H1 (cell line): ENCODE results near the gene AP2B1. TPM values are rescaled to one million over a fixed set of nuclear protein-coding genes. Genes with fewer than 3 reads are reported as not detected.

Experiments used
- CTCF ChIA-PET: fragments of 300-600 bp; sonication (Branson Sonifier 250); formaldehyde crosslinking; loops from one replicate; lab custom pipeline; 2021; ENCODE audit not compliant: partially characterized antibody; lab: Charles Lee
- POLR2A ChIA-PET: fragments of 300-600 bp; sonication (Branson Sonifier 250); formaldehyde crosslinking; loops from one replicate; lab custom pipeline; 2021; ENCODE audit warnings: inconsistent platforms; ENCODE audit not compliant: partially characterized antibody; lab: Charles Lee
- DNase-seq, 2 experiments: peaks; one replicate each; pipeline versions ENCODE4 v3.0.0 to v3.0.0-alpha.2; 2010 to 2022; ENCODE audit warnings: low spot score in 2 of 2, low read depth in 1 of 2, mixed read lengths in 1 of 2
- FAIRE-seq: peaks from 2 replicates; lab custom pipeline; 2011; peaks lifted over from hg19 to GRCh38; lab: Jason Lieb, UNC
- H2AFZ ChIP-seq: 2 replicates; pipeline ENCODE4 v1.8.1; 2012; ENCODE audit warnings: low read length, inconsistent platforms
- H2AK5ac ChIP-seq: 2 replicates; pipeline ENCODE4 v1.6.1; 2013; ENCODE audit warnings: low read depth, low read length
- H2BK120ac ChIP-seq: replicated peaks from 2 replicates; pipeline ENCODE3; 2013; ENCODE audit warnings: low read depth, low read length, inconsistent platforms
- H2BK12ac ChIP-seq: 2 replicates; pipeline ENCODE4 v1.6.1; 2013; ENCODE audit warnings: low read depth, low read length
- H2BK15ac ChIP-seq: 2 replicates; pipeline ENCODE4 v1.6.1; 2013; ENCODE audit warnings: low read length
- H2BK20ac ChIP-seq: 2 replicates; pipeline ENCODE4 v1.6.1; 2013; ENCODE audit warnings: low read length
- H2BK5ac ChIP-seq: 2 replicates; pipeline ENCODE4 v1.6.1; 2013; ENCODE audit warnings: low read depth, low read length
- H3K14ac ChIP-seq: 2 replicates; pipeline ENCODE4 v1.6.1; 2013; ENCODE audit warnings: inconsistent platforms; ENCODE audit not compliant: insufficient read length
- H3K18ac ChIP-seq: 2 replicates; pipeline ENCODE4 v1.6.1; 2013; ENCODE audit warnings: low read length; ENCODE audit errors: extremely low read depth
- H3K23ac ChIP-seq: 2 replicates; pipeline ENCODE4 v1.6.1; 2013; ENCODE audit warnings: inconsistent platforms; ENCODE audit not compliant: insufficient read length
- H3K23me2 ChIP-seq: 2 replicates; pipeline ENCODE4 v1.6.1; 2013; ENCODE audit warnings: low read depth, low read length
- H3K27ac ChIP-seq: 2 replicates; pipeline ENCODE4 v1.6.1; 2011; ENCODE audit warnings: low read depth, low read length, inconsistent platforms
- H3K27me3 ChIP-seq, 4 experiments: replicated peaks in 1 of 4; 1 replicate in 1 of 4; 2 replicates in 3 of 4; pipeline versions ENCODE4 v1.6.1 to v1.8.1; 2011 to 2013; ENCODE audit warnings: low read length in 3 of 4, mild to moderate bottlenecking in 3 of 4, inconsistent platforms in 2 of 4, mixed read lengths in 2 of 4, moderate library complexity in 1 of 4; ENCODE audit not compliant: control insufficient read depth in 3 of 4, insufficient read depth in 3 of 4; ENCODE audit errors: extremely low read depth in 1 of 4
- H3K36me3 ChIP-seq, 4 experiments: 2 replicates each; pipeline versions ENCODE4 v1.6.1 to v1.8.1; 2011 to 2013; ENCODE audit warnings: mild to moderate bottlenecking in 4 of 4, low read length in 3 of 4, moderate library complexity in 2 of 4, control low read depth in 1 of 4, inconsistent platforms in 1 of 4; ENCODE audit not compliant: insufficient read depth in 4 of 4, control insufficient read depth in 2 of 4
- H3K4ac ChIP-seq: replicated peaks from 2 replicates; pipeline ENCODE3; 2013; ENCODE audit warnings: low read length, low read depth, mixed read lengths, inconsistent platforms; ENCODE audit not compliant: insufficient read length
- H3K4me1 ChIP-seq, 4 experiments: replicated peaks in 1 of 4; 1 replicate in 1 of 4; 2 replicates in 3 of 4; pipeline versions ENCODE4 v1.6.1 to v1.8.1; 2011 to 2013; ENCODE audit warnings: low read length in 3 of 4, inconsistent platforms in 2 of 4, mixed read lengths in 1 of 4; ENCODE audit not compliant: insufficient read depth in 4 of 4, control insufficient read depth in 3 of 4
- H3K4me2 ChIP-seq, 2 experiments: 2 replicates each; pipeline versions ENCODE4 v1.6.1 to v1.8.1; 2011 to 2013; ENCODE audit warnings: low read depth in 2 of 2, low read length in 2 of 2, control low read depth in 1 of 2, inconsistent platforms in 1 of 2, mild to moderate bottlenecking in 1 of 2; ENCODE audit not compliant: insufficient read depth in 1 of 2
- H3K4me3 ChIP-seq, 4 experiments: fragments of 200-600, 300-600 bp in 1 of 4; sonication (generic), shearing (Covaris generic), sonication (Bioruptor Twin) in 1 of 4; 2 replicates each; pipeline versions ENCODE4 v1.5.1 to v1.8.1; 2011 to 2016; ENCODE audit warnings: low read length in 4 of 4, low read depth in 3 of 4, control low read depth in 2 of 4, inconsistent platforms in 2 of 4, mild to moderate bottlenecking in 2 of 4, mixed read lengths in 1 of 4, moderate library complexity in 1 of 4; ENCODE audit not compliant: insufficient read depth in 2 of 4; ENCODE audit errors: extremely low read depth in 1 of 4
- H3K56ac ChIP-seq: replicated peaks from 2 replicates; pipeline ENCODE3; 2013; ENCODE audit warnings: low read depth, mild to moderate bottlenecking, mixed read lengths, low read length, inconsistent platforms; ENCODE audit not compliant: insufficient read length
- H3K79me1 ChIP-seq: 2 replicates; pipeline ENCODE4 v1.6.1; 2013; ENCODE audit warnings: low read depth, low read length, control low read depth
- H3K79me2 ChIP-seq, 2 experiments: 2 replicates each; pipeline versions ENCODE4 v1.6.1 to v1.8.1; 2012 to 2013; ENCODE audit warnings: low read length in 2 of 2, mild to moderate bottlenecking in 2 of 2, inconsistent platforms in 1 of 2; ENCODE audit not compliant: insufficient read depth in 2 of 2, control insufficient read depth in 1 of 2
- H3K9ac ChIP-seq, 4 experiments: replicated peaks in 1 of 4; 1 replicate in 1 of 4; 2 replicates in 3 of 4; pipeline versions ENCODE4 v1.6.1 to v1.8.1; 2011 to 2013; ENCODE audit warnings: low read depth in 3 of 4, low read length in 3 of 4, control low read depth in 2 of 4, mild to moderate bottlenecking in 2 of 4, moderate library complexity in 2 of 4, inconsistent platforms in 1 of 4; ENCODE audit errors: extremely low read depth in 1 of 4
- H3K9me3 ChIP-seq, 2 experiments: 2 replicates each; pipeline versions ENCODE4 v1.6.1 to v1.8.1; 2012 to 2013; ENCODE audit warnings: mild to moderate bottlenecking in 2 of 2, moderate library complexity in 2 of 2, control low read depth in 1 of 2, inconsistent platforms in 1 of 2, low read depth in 1 of 2, low read length in 1 of 2, mixed read lengths in 1 of 2; ENCODE audit not compliant: insufficient read depth in 2 of 2
- H4K20me1 ChIP-seq, 2 experiments: replicated peaks in 1 of 2; 2 replicates each; pipeline versions ENCODE3 to v1.8.1; 2011 to 2013; ENCODE audit warnings: inconsistent platforms in 2 of 2, low read length in 2 of 2, mild to moderate bottlenecking in 1 of 2; ENCODE audit not compliant: insufficient read depth in 2 of 2, control insufficient read depth in 1 of 2
- H4K5ac ChIP-seq: 2 replicates; pipeline ENCODE4 v1.6.1; 2013; ENCODE audit warnings: low read length, low read depth, mixed read lengths, inconsistent platforms; ENCODE audit not compliant: insufficient read length
- H4K8ac ChIP-seq: 2 replicates; pipeline ENCODE4 v1.8.0; 2013; ENCODE audit warnings: mild to moderate bottlenecking, moderate library complexity, low read length, inconsistent platforms; ENCODE audit not compliant: insufficient read depth; ENCODE audit errors: extremely low read depth
- H4K91ac ChIP-seq: replicated peaks from 2 replicates; pipeline ENCODE3; 2013; ENCODE audit warnings: low read length, mixed read lengths, inconsistent platforms; ENCODE audit not compliant: insufficient read length
- BRCA1 ChIP-seq: IDR thresholded peaks from 2 replicates; pipeline ENCODE4 v1.6.1; 2012; ENCODE audit warnings: low read depth, low read length, improper control_type of control experiment
- EP300 ChIP-seq, 2 experiments: IDR thresholded peaks; 1 replicate in 1 of 2; 2 replicates in 1 of 2; pipeline ENCODE4 v1.6.1; 2011 to 2012; ENCODE audit warnings: low read depth in 2 of 2, low read length in 2 of 2, mild to moderate bottlenecking in 2 of 2, borderline replicate concordance in 1 of 2, inconsistent platforms in 1 of 2, moderate library complexity in 1 of 2
- GTF2F1 ChIP-seq: IDR thresholded peaks from 2 replicates; pipeline ENCODE4 v1.6.1; 2012; ENCODE audit warnings: low read depth, low read length, improper control_type of control experiment, borderline replicate concordance
- SIN3A ChIP-seq, 2 experiments: IDR thresholded peaks in 1 of 2; conservative IDR thresholded peaks in 1 of 2; 2 replicates each; pipeline ENCODE4 v1.6.1; 2011 to 2012; ENCODE audit warnings: low read length in 2 of 2, improper control_type of control experiment in 1 of 2, low read depth in 1 of 2, mild to moderate bottlenecking in 1 of 2
- TEAD4 ChIP-seq: IDR thresholded peaks from 2 replicates; pipeline ENCODE4 v1.6.1; 2012; ENCODE audit warnings: low read depth, low read length, inconsistent platforms, mixed read lengths
- WGBS, 2 experiments: shearing (Covaris generic) in 1 of 2; methylation state at CpG; one replicate each; pipeline versions ENCODE4 v1.1.6 to v1.1.7; 2013 to 2015; ENCODE audit warnings: low lambda C conversion rate in 2 of 2, mixed read lengths in 2 of 2, inconsistent platforms in 1 of 2, low coverage in 1 of 2, missing lambda C conversion rate in 1 of 2; ENCODE audit not compliant: insufficient replicate concordance in 2 of 2, insufficient coverage in 1 of 2, insufficient read length in 1 of 2; ENCODE audit errors: extremely low coverage in 1 of 2, missing lambda C conversion rate in 1 of 2; 5-methylcytosine and 5-hydroxymethylcytosine counted together
- polyA plus RNA-seq, 7 experiments: library from polyadenylated mRNA; depleted of rRNA in 3 of 7; stranded (reverse) in 5 of 7; unstranded in 2 of 7; fragments of >200 nt in 5 of 7; fragments of 200-250 nt in 2 of 7; gene quantifications; 1 replicate in 5 of 7; 2 replicates in 1 of 7; 4 replicates in 1 of 7; pipeline versions ENCODE4 v1.2.1 to v1.2.3, GENCODE V29; 2011 to 2013; ENCODE audit warnings: missing spikeins in 2 of 7, mixed read lengths in 2 of 7
- total RNA-seq: library from RNA; stranded (reverse); fragmentation: NEBNext Ultra II Directional; extraction: Animal tissue kit (Norgen Biotek cat#: 25700); gene quantifications from 2 replicates; pipeline ENCODE4 v1.2.1, GENCODE V29; 2021
- TF ChIP-seq, protein P1 (sequence below): IDR thresholded peaks from 2 replicates; pipeline ENCODE4 v1.6.1; 2012; ENCODE audit warnings: inconsistent platforms
- TF ChIP-seq, protein P2 (sequence below): IDR thresholded peaks from 2 replicates; pipeline ENCODE4 v1.6.1; 2011; ENCODE audit warnings: low read length, improper control_type of control experiment

AP2B1 gene
- total and polyA plus RNA-seq, 2 of the 8 experiments (the other 6 are each of a cell fraction or from before 2014, with no cell fraction given) = 95.5 to 199 TPM

- H3K4me3 ChIP-seq = no peak overlapping the region
- DNase-seq (peak in 1 of 2 experiments; percentile 92), FAIRE-seq (no peak)
- H3K9me3 ChIP-seq = no peaks in the 10 kb centered on the region
- no peak overlapping the region for H2AK5ac ChIP-seq
- H3K23ac ChIP-seq = no peak overlapping the region
- no peak overlapping the region for H3K56ac ChIP-seq
- ChIA-PET CTCF (interaction anchor here (0.7 to 8.4 kb wide), 61 partner anchors 8 to 628 kb away, joined by 3 to 166 read pairs (median 4); partner anchors contain the start of genes C17orf50, PEX12, RAD51D and RASL10B), POLR2A (interaction anchor here (1.0 to 2.0 kb wide), 4 partner anchors 16 to 136 kb away, joined by 3 to 5 read pairs (median 5); partner anchors contain the start of gene RASL10B)
- H2BK15ac ChIP-seq = no peak overlapping the region
- H3K79me1 ChIP-seq = no peaks in the 10 kb centered on the region
- H4K91ac ChIP-seq = no peak overlapping the region
- H4K20me1 ChIP-seq = peaks cover 0 to 2% of the 10 kb centered on the region in 2 experiments
- H2BK120ac ChIP-seq = no peak overlapping the region
- H2BK20ac ChIP-seq = no peak overlapping the region
- peaks cover 2 to 19% (median 15%) of the 10 kb centered on the region in 4 experiments for H3K27me3 ChIP-seq
- H3K36me3 ChIP-seq = no peaks in the 10 kb centered on the region
- H4K5ac ChIP-seq = no peak overlapping the region
- H2AFZ ChIP-seq = no peak overlapping the region
- peaks cover 0 to 11% (median 4%) of the 10 kb centered on the region in 4 experiments; a peak in 4 of 7 replicates for H3K4me1 ChIP-seq
- no peak overlapping the region for H2BK5ac ChIP-seq
- no peak overlapping the region for H2BK12ac ChIP-seq
- H3K9ac ChIP-seq = no peak overlapping the region
- H3K4me2 ChIP-seq = no peak overlapping the region
- H4K8ac ChIP-seq = no peak overlapping the region
- no peak overlapping the region for H3K27ac ChIP-seq
- H3K14ac ChIP-seq = no peak overlapping the region
- H3K18ac ChIP-seq = no peak overlapping the region
- WGBS, 2 experiments = 15% methylated on average over 6 of the region's 12 CpGs; no CpG with 5 or more reads in 1 of the 2 experiments
- H3K79me2 ChIP-seq = no peaks in the 10 kb centered on the region
- H3K23me2 ChIP-seq = no peaks in the 10 kb centered on the region
- H3K4ac ChIP-seq = no peak overlapping the region
- TF ChIP-seq, protein P1, sequence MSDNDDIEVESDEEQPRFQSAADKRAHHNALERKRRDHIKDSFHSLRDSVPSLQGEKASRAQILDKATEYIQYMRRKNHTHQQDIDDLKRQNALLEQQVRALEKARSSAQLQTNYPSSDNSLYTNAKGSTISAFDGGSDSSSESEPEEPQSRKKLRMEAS = 0 out of 2 replicates have a peak, but pooled peaks have one; percentile 18
- TF ChIP-seq, protein P2, sequence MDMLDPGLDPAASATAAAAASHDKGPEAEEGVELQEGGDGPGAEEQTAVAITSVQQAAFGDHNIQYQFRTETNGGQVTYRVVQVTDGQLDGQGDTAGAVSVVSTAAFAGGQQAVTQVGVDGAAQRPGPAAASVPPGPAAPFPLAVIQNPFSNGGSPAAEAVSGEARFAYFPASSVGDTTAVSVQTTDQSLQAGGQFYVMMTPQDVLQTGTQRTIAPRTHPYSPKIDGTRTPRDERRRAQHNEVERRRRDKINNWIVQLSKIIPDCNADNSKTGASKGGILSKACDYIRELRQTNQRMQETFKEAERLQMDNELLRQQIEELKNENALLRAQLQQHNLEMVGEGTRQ = no peak
- TF ChIP-seq TEAD4 (no peak), SIN3A (conservative IDR thresholded peaks at IDR 0.05 in 1 of 2, IDR thresholded peaks at IDR 0.05 in 1 of 2; ENCODE audit: low read depth in 1 of 2, low read length in 2 of 2) (no peak), BRCA1 (no peak), GTF2F1 (no peak), EP300 (IDR thresholded peaks at IDR 0.05; ENCODE audit: borderline replicate concordance in 1 of 2, low read depth in 2 of 2, low read length in 2 of 2) (no peak)
Observed at GRCh38 chr17:35747540-35748017, 160.5 kb downstream of the AP2B1 start.
